Smooth muscle cell of the pulmonary artery (primary cell): Measurements from ENCODE around the gene PAPSS1. TPM values are rescaled to one million over a fixed set of nuclear protein-coding genes. Genes with fewer than 3 reads are reported as not detected.

Experiments
- total RNA-seq: library from RNA; depleted of rRNA; stranded (reverse); fragments of >200 nt; gene quantifications from 2 replicates; pipeline ENCODE4 v1.2.3, GENCODE V29; 2014

Gene PAPSS1
- 61.1 and 94.0 TPM in 2 replicates for total RNA-seq

GRCh38 chr4:107719922-107720722, at the start of gene PAPSS1:
PAPSS1 (minus strand) TSS chr4:107720234; CDS start chr4:107720179, 55 bp downstream.

Other genes with a start within 250 kb of the PAPSS1 start
- 174 and 197 TPM in 2 replicates for gene SGMS2, start 104.7 kb upstream of the PAPSS1 start, total RNA-seq
- gene CYP2U1, start 211.3 kb upstream of the PAPSS1 start, total RNA-seq: 15.9 and 17.1 TPM in 2 replicates